ENCODE results near the gene TSPO.

DNA sequence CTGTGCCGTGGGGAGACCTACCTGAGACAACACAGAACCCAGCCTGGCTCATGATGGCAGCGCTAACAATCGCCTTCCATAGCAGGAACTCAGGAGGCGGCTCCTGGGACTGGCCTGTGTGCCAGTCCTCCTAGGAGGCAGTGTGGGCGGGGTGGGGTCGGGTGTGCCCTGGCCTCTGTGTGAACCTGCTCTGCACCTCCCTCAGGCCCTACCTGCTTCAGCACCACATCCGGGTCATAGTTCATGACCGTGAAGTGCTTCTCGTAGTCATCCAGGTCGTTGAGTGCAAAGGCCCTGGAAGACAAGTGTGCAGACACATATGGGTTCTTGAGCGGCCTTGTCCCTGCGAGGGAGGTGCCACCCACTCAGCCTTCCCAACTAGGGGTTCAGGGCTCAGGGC lies 20.2 kb downstream of the TSPO start:
- TF ChIP-seq POLR2AphosphoS5 (IDR thresholded peaks at IDR 0.05; ENCODE audit: low read depth, low read length) (no peak), CHD2 (IDR thresholded peaks at IDR 0.05; ENCODE audit: low read length, partially characterized antibody) (no peak)
- TF ChIP-seq, protein P1, sequence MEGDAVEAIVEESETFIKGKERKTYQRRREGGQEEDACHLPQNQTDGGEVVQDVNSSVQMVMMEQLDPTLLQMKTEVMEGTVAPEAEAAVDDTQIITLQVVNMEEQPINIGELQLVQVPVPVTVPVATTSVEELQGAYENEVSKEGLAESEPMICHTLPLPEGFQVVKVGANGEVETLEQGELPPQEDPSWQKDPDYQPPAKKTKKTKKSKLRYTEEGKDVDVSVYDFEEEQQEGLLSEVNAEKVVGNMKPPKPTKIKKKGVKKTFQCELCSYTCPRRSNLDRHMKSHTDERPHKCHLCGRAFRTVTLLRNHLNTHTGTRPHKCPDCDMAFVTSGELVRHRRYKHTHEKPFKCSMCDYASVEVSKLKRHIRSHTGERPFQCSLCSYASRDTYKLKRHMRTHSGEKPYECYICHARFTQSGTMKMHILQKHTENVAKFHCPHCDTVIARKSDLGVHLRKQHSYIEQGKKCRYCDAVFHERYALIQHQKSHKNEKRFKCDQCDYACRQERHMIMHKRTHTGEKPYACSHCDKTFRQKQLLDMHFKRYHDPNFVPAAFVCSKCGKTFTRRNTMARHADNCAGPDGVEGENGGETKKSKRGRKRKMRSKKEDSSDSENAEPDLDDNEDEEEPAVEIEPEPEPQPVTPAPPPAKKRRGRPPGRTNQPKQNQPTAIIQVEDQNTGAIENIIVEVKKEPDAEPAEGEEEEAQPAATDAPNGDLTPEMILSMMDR (IDR thresholded peaks at IDR 0.05) = no peak
- TF ChIP-seq, protein P2, sequence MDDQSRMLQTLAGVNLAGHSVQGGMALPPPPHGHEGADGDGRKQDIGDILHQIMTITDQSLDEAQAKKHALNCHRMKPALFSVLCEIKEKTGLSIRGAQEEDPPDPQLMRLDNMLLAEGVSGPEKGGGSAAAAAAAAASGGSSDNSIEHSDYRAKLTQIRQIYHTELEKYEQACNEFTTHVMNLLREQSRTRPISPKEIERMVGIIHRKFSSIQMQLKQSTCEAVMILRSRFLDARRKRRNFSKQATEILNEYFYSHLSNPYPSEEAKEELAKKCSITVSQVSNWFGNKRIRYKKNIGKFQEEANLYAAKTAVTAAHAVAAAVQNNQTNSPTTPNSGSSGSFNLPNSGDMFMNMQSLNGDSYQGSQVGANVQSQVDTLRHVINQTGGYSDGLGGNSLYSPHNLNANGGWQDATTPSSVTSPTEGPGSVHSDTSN (IDR thresholded peaks at IDR 0.05) = no peak
- TF ChIP-seq, protein P3, sequence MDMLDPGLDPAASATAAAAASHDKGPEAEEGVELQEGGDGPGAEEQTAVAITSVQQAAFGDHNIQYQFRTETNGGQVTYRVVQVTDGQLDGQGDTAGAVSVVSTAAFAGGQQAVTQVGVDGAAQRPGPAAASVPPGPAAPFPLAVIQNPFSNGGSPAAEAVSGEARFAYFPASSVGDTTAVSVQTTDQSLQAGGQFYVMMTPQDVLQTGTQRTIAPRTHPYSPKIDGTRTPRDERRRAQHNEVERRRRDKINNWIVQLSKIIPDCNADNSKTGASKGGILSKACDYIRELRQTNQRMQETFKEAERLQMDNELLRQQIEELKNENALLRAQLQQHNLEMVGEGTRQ (IDR thresholded peaks at IDR 0.05; ENCODE audit: borderline replicate concordance, low read depth, low read length) = no peak

All from SK-N-SH (cell line).